Embryonic facial prominence (tissue), 1 donor: ENCODE measurements around the gene PEA15.

Source experiments
- DNase-seq: peaks from one replicate; pipeline ENCODE4 v3.0.0-alpha.2; 2016; ENCODE audit errors: extremely low spot score

Gene PEA15

DNA sequence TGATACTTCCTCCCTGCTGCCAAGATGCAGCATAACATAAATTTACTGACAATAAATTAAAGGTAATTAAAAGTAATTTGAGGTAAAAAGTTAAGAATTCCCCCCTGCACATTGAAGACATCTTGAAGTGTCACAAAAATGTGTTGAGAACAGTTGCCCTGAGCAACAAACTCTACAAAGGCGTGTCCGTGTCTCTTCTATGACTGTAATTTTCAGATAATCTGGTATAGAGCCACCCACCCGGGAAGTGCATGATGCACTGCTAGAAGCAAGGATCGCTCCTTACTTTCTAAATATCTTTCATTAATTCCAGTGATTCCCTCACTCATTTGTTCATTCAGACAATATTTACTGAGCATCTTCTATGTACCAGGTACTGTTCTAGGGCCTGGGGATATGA, 25.8 kb upstream of the PEA15 start:
- DNase-seq, result no peak

- no peak for DNase-seq
Observed at GRCh38 chr1:160186246-160186645, 18.9 kb upstream of the PEA15 start.

DNA sequence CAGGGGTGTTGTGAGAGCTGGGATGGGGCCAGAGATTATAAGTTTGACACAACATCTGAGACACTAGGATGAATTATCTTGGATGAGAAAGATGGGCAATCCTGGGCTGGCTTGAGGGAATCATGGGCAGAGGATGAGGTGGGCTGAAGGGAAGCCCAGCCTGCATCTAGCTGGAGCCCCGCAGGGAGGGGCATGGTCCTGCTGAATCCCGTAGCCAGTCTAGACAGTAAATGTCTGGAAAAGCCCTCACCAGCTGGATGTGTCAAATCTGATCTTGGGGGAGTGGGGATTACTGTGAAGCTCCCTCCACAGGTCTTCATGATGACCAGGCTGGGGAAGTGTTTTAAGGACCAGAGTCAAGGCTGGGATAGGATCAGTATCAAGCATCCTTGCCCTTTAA, 18.5 kb upstream of the PEA15 start:
- no peak for DNase-seq

GRCh38 chr1:160187407-160187806, 17.8 kb upstream of the PEA15 start:
- DNase-seq, result no peak

GRCh38 chr1:160188341-160188740, 16.8 kb upstream of the PEA15 start:
- no peak for DNase-seq

DNA sequence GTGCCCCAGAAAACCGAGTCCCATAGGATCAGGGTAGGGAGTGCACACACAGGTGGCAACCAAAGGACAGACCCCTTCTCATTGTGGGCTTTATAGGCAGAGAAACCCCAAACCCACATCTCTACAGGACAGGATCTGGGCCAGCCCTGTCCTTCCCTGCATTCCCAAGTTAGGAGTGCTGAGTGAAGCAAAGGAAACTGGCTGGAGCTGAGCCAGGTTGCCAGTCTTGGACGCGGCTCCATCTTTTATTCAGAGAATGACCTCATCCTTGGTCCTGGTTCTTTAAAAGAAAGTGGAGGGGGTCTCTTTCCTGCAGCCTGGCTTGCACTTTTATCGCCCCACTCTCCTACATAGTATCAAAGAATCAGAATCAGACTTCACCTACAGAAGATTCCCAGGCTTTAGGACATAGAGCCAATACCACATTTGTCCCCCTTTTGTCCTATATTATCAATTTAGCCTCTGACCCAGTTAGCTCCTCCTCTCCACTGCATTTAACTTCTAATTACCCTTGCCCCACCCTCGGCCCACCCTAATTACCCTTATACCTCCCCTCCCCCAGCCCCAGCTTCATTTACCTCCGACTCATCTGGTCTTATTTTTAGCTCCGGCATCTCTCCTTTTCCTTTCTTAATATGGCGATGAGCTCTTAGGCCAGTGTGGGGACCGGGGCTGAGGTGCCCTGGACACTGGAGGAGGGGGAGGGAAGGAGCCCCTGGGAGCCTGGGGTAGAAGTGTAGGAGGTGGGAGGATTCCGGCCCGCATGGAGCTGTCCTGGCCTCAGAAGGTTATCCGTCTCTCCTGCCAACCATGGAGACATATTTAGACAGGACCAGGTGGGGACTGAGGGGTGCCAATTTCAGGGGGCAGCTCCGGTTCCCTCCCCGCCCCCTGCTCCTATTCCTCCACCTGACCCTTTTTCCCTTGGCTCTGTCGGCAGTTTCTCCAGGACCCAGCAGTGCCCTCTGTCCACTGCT, 15.2 kb upstream of the PEA15 start, which contains the start of gene CASQ1:
CASQ1 (plus strand) TSS at position 927 of the 977 bp plus-strand sequence. CDS start 177 bp downstream, outside the sequence.
- no peak for DNase-seq

DNA sequence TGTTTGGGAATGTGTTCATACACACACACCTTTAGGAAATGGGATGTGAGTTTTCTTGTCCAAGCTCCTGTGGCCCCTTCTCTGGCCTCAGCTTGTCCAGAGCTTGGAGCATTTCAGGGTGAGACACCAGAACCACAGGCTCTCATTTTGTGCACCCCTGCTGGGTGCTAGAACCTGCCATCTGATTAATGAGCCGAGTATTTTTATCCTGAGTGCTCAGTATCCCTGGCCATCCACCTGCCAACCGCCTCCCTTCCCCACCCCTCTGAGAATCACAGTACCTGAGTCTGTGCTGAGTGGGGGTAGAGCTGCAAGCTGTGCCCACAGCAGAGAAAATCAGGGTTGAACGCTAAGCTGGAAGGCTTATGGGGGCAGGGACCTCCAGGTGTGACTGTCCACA, 13.4 kb upstream of the PEA15 start:
- DNase-seq, result no peak

- no peak for DNase-seq
Observed at GRCh38 chr1:160192234-160192633, 12.9 kb upstream of the PEA15 start.

- DNase-seq, result peak; percentile 64
Observed at GRCh38 chr1:160193091-160193819, 11.9 kb upstream of the PEA15 start.

DNA sequence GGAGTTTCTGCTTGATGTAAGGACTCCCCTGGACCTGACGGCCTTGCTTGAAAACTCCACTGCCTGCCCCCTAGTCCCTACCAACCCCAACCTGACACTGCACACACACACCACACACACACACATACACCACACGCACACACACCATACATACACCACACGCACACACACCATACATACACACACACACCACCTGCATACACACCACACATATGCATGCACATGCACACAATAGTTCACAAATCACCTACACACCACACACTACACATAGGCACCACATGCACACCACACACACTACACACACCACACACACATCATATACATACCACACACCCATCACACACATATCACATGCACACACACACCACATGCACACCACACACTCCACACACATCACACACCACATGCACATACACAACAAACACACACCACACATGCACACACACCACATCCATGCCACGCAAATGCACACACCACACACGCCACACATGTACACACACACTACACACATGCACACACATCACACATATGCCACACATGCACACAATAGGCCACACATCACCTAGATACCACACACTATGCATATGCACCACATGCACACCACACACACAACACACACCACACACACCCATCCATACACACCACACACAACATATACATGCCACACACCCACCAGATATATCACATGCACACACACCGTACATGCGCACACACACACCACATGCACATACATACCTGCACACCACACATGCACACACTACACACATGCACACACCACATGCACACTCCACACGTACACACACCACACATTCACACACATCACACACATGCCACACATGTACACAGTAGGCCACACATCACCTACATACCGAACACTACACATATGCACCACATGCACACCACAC, 11.1 kb upstream of the PEA15 start:
- DNase-seq, result no peak

DNA sequence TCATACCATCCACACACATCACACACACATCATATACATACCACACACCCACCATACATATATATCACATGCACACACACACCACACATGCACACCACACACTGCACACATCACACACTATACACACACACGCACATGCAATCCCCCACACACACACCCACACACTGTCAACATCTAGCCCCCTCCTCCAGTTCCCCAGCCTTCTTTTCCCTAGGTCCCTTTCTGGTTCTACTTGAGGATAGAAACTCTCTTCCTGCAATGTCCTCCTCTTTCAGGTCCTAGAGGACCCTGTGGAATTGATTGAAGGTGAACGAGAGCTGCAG, 10.5 kb upstream of the PEA15 start:
- DNase-seq, result no peak

- DNase-seq, result no peak
Observed at GRCh38 chr1:160196143-160196542, 9.0 kb upstream of the PEA15 start.

DNA sequence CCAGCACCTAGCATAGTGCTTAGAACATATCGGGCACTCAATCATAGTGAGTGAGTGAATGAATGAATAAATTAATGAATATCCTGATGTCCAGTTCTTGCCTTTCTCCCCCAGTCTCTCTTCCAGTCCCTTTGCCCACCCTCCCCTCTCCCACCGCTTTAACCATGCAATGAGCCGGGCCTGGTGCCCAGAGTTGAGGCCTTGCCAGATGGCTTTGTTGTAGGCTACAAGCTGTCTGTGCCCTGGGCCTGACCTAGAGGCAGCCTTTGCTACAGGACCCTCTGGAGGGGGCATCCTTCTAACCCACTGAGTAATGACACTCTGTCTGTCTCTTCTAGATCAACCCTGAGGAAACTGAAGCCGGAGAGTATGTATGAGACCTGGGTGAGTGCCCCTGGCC, 8.0 kb upstream of the PEA15 start:
- no peak for DNase-seq

DNA sequence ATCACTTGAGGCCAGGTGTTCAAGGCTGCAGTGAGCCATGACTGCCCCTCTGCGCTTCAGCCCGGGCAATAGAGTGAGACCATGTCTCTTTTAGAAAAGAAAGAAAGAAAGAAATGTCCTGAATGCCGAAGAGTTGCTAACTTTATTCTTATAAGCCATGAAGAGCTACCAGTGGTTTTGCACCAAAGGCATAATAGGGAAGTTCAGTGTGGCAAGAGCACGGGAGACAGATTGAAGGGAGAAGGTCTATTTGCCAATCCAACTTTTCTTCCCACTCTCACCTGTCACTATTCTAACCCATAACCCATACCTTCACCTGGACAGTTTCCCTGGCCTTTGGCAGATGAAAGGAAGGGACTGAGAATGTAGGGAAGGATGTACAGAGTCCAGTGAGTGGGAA, 4.4 kb upstream of the PEA15 start:
- no peak for DNase-seq

DNA sequence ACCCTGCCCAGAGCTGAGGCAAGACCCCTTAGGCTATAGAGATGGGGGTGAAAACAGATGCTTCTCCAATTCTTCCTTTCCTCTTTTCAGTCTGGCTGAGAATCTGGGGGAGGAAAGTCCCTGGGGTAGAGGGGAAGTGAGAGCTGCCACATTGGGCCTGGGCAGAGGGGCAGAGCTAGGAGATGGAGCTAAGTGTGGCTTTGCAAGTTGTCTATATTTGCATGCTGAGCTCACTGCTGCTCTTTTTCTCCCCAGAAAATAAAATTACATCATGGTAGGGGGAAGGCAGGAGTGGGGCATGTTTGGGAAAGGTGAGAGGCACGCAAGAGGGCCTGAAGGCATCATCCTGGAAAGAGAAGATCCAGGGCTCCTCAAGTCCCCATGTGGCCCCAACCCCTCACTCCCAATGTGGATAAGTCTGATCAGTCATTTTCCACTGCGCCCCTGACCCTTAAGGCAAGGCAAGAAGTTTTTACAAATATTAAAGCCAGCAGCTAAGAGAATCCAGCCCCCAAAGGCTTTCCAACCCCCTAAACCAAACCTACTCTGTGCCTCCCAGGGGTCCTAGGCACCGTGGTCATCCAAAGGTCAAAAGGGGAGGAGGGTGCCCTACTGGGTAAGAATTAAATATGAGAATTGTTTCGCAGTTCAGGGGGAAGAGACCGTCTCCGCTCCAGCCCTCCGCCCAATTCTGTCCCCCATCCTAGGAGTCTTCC, 500 bp upstream of the PEA15 start:
- DNase-seq, result no peak

DNA sequence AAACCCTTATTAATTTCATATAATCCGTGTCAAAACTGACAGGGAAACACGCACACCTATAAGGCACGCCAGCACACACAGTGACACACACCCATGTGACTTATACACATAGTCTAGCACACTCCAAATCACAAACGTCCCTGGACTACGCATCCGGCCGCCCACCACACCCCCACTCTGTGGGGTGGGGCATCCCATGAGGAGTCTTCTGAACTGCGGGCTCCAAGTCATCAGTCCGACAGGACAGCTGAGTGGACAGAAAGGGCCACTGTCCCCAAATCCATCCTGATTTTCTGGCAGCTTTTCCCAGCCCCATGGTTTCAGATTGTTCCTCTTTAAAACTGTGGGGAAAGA, 829 bp downstream of the PEA15 start:
- no peak for DNase-seq

- DNase-seq, result no peak
Observed at GRCh38 chr1:160206421-160207117, 1.4 kb downstream of the PEA15 start.

GRCh38 chr1:160207118-160207650, 2.0 kb downstream of the PEA15 start:
- no peak for DNase-seq

GRCh38 chr1:160207771-160208556, 2.8 kb downstream of the PEA15 start:
- no peak for DNase-seq
